Measurements from ENCODE around the gene CDK7.

CDK7 gene

DNA sequence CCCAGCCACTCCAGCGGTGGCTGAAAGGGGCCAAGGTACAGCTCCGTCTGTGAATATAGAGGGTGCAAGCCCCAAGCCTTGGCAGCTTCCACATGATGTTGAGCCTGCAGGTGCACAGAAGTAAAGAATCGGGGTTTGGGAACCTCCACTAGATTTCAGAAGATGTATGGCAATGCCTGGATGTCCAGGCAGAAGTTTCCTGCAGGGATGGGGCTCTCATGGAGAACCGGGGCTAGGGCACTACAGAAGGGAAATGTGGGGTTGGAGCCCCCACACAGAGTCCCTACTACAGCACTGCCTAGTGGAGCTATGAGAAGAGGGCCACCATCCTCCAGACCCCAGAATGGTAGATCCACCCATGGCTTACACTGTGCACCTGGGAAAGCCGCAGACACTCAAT lies 74.7 kb downstream of the CDK7 start:
- TF ChIP-seq, protein P1, sequence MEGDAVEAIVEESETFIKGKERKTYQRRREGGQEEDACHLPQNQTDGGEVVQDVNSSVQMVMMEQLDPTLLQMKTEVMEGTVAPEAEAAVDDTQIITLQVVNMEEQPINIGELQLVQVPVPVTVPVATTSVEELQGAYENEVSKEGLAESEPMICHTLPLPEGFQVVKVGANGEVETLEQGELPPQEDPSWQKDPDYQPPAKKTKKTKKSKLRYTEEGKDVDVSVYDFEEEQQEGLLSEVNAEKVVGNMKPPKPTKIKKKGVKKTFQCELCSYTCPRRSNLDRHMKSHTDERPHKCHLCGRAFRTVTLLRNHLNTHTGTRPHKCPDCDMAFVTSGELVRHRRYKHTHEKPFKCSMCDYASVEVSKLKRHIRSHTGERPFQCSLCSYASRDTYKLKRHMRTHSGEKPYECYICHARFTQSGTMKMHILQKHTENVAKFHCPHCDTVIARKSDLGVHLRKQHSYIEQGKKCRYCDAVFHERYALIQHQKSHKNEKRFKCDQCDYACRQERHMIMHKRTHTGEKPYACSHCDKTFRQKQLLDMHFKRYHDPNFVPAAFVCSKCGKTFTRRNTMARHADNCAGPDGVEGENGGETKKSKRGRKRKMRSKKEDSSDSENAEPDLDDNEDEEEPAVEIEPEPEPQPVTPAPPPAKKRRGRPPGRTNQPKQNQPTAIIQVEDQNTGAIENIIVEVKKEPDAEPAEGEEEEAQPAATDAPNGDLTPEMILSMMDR (IDR thresholded peaks at IDR 0.05; ENCODE audit: insufficient read depth, low read length, missing control alignments) = no peak
- CTCF ChIA-PET = no interaction called here
- H3K4me3 ChIP-seq (ENCODE audit: low read depth, low read length) = no peak overlapping the region
- no peak for DNase-seq (ENCODE audit: low read depth, low spot score)
- POLR2A ChIA-PET = no interaction called here

DNA sequence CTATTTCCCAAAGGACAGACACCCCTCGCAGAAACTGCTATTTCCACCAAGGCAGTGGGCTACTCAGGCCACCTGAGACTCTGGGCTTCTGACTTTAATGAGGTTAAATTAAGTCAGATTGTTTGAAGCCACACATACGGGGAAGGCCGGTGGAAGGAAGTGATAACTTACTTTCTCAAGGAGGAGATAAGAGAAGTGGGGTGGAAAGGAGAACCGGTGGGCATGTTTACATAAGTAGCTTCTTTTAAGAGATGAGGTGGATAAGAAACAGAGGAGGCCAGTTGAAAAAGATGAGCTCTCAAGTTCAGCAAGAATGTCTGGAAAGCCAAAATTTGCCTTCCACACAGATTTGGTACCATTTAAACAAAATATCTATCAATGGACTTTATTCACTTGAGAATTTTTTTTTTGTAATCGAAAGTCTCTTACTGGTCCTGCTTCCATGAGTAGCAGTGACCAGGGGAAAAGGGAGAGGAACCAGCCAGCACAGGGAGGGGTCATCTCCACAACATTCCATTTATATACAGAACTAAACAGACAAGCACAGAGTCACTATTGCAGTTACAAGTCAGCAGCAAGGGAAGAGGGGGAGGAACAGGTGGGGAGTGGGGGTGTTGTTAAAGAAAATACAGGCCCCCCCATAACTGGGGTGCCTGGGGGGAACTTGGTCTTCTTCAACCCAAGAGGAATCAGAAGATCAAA lies 77.9 kb downstream of the CDK7 start:
- TF ChIP-seq, protein P1 (IDR thresholded peaks at IDR 0.05; ENCODE audit: insufficient read depth, low read length, missing control alignments) = no peak
- POLR2A ChIA-PET = no interaction called here

DNA sequence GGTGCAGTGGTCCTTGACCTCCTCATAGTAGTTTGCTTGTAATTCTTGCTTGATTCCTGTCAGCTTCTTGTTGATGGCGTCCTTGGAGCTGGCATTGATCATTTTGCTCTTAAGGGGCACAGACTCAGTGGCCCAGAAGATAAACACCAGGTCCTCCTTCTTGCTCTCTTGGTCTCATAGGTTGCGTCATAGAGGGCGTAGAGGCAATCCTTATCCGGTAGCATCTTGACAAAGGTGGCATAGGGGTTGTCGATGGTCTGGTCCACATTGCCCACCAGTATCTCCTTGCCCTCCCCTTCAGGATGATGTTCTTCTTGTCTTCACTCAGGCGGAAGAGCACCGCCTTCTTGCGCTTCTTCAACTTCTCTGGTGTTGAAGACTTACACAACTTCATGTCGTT lies 78.7 kb downstream of the CDK7 start:
- no peak for DNase-seq (ENCODE audit: low read depth, low spot score)
- TF ChIP-seq, protein P1 (IDR thresholded peaks at IDR 0.05; ENCODE audit: insufficient read depth, low read length, missing control alignments) = no peak
- ChIA-PET POLR2A (no interaction called here), CTCF (no interaction called here)
- H3K4me3 ChIP-seq (ENCODE audit: low read depth, low read length) = no peak overlapping the region

More for the DNA sequence above, 77.9 kb downstream of the CDK7 start:
- no peak for DNase-seq (ENCODE audit: low read depth, low spot score)
- no peak overlapping the region for H3K4me3 ChIP-seq (ENCODE audit: low read depth, low read length)
- CTCF ChIA-PET = no interaction called here

DNA sequence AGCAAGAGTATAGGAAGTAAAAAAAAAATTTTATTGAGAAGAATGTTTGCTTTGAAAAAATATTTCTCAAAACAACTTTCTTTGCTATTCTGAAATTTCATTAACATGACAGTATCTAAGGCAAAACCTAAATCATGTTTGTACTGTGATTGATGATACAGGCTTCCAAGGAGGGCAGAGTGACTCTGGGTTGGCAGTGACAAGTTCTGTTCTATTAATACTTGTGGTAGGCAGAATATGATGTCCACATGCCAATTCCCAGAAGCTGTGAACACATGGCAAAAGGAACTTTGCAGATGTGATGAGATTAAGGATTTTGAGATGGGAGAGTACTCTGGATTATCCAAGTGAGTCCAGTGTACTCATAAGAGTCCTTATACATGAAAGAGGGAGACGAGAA lies 81.3 kb downstream of the CDK7 start:
- ChIA-PET POLR2A (interaction anchor here (0.6 kb wide), 1 partner anchor 54 kb away, joined by 3 read pairs; no protein-coding TSS in a partner anchor), CTCF (no interaction called here)
- TF ChIP-seq, protein P1 (IDR thresholded peaks at IDR 0.05; ENCODE audit: insufficient read depth, low read length, missing control alignments) = no peak
- no peak overlapping the region for H3K4me3 ChIP-seq (ENCODE audit: low read depth, low read length)
- no peak for DNase-seq (ENCODE audit: low read depth, low spot score)

DNA sequence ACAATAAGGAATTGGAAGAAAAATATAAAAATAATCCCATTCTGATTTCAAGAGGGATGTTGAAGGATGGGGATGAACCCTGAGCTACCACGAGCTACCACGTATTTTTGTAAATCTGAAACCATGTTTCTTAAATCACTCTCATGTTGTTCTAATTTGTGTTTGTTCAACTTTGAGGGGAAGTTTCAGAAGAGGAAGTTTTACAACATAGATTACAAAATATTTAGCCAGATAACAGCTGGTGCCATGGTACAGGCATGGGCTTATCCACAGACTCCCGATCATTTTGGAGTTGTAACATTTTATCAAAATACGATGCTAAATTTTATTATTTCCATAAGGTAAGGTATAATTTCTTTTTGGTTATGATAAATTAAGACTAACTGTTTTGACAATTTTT lies 82.7 kb downstream of the CDK7 start:
- no peak for DNase-seq (ENCODE audit: low read depth, low spot score)
- ChIA-PET POLR2A (no interaction called here), CTCF (interaction anchor here (1.2 kb wide), 1 partner anchor 224 kb away, joined by 3 read pairs; the partner anchor contains the start of gene SLC30A5)
- H3K4me3 ChIP-seq (ENCODE audit: low read depth, low read length) = no peak overlapping the region
- TF ChIP-seq, protein P1 (IDR thresholded peaks at IDR 0.05; ENCODE audit: insufficient read depth, low read length, missing control alignments) = no peak

DNA sequence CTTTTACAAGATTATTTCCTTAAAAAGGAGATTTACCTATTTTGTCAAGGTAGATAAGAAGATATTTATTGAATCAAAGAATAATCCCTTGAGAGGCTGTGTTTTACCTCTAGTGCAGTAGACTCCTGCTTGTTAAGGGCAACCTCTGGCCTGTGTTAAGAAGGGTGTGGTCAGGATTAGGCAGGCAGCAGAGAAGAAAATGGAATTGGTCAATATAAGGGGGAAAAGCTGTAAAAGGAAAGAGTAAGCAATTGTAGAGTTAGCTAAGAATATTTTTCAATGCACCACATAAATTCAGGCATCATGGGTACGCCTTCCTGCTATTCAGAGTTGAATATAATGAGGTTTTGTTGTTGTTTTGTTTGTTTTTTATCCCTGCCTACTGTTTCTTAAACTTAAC lies 91.7 kb downstream of the CDK7 start:
- no peak overlapping the region for H3K4me3 ChIP-seq (ENCODE audit: low read depth, low read length)
- TF ChIP-seq, protein P1 (IDR thresholded peaks at IDR 0.05; ENCODE audit: insufficient read depth, low read length, missing control alignments) = no peak
- no peak for DNase-seq (ENCODE audit: low read depth, low spot score)
- ChIA-PET POLR2A (no interaction called here), CTCF (interaction anchor here (2.7 kb wide), 1 partner anchor 8 kb away, joined by 10 read pairs; no protein-coding TSS in a partner anchor)
